Right lobe of liver (tissue), 4 donors: ENCODE measurements around the gene VAMP5.

Source experiments
- CTCF ChIP-seq, 4 donors: fragments of 200-600 bp in 3 of 4; fragments of 450-650 bp in 1 of 4; IDR thresholded peaks; one replicate each; pipeline versions ENCODE4 v1.5.1 to v1.8.0; 2016 to 2022; ENCODE audit warnings: antibody characterized with exemption in 4 of 4, mild to moderate bottlenecking in 2 of 4
- POLR2A ChIP-seq: fragments of 450-650 bp; IDR thresholded peaks from one replicate; pipeline ENCODE4 v1.6.1; 2017; ENCODE audit warnings: antibody characterized with exemption, mild to moderate bottlenecking
- donor health status: DM: no; HTN: no; CAD: no.
- donor health status: DM: no; HTN: no; CAD: no.
- donor health status: DM: no; HTN: yes; CAD: no.

DNA sequence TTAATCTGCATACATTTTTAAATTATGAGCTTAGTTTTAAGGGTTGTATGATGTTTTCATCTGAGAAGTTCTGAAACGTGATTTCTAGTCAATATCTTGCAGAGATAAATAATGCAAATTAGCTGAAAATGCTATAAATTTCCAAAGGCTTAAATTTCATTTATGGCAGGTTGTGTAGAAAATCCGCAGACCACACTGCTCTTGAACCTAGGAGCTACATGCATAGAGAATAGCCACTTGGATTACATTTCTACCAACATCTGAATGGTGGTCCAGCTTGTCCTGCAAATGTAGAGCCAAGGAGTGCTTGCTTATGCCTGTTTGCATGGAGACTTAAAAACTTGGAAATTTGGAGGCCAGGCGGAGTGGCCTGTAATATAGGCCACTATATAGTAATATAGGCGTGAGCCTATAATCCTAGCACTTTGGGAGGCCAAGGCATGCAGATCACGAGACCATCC lies 38.4 kb upstream of the VAMP5 start:
- TF ChIP-seq CTCF (IDR thresholded peaks at IDR 0.05) (no peak), POLR2A (peak; percentile 4)
